IMR-90 (cell line): ENCODE data around the gene ZGLP1. TPM values are rescaled to one million over a fixed set of nuclear protein-coding genes. Genes with fewer than 3 reads are reported as not detected.

Experiments used
- ATAC-seq: fragments of 200-7000 bp; cut with Tn5 transposase; 2 replicates; pipeline ENCODE4 v1.9.1; 2020; ENCODE audit warnings: low read depth, mild to moderate bottlenecking, moderate library complexity
- BruUV-seq: library from RNA; stranded (reverse); fragments of 400-500 nt; replicated peaks from 2 replicates; lab custom pipeline; 2021; lab: Mats Ljungman, UMichigan
- CTCF ChIA-PET: fragments of 300-600 bp; formaldehyde crosslinking; extraction: SDS; loops from one replicate; lab custom pipeline; 2021; ENCODE audit warnings: antibody characterized with exemption; lab: Yijun Ruan, JAX
- POLR2A ChIA-PET: fragments of 300-600 bp; sonication (Branson Sonifier 250); formaldehyde crosslinking; loops from one replicate; lab custom pipeline; 2022; ENCODE audit warnings: antibody characterized with exemption; ENCODE audit not compliant: unreplicated experiment; lab: Charles Lee
- DNase-seq: peaks from one replicate; pipeline ENCODE4 v3.0.0; 2013
- H2AFZ ChIP-seq: replicated peaks from 2 replicates; pipeline ENCODE3; 2013; ENCODE audit warnings: low read length, mild to moderate bottlenecking; ENCODE audit not compliant: poor library complexity
- H2AK5ac ChIP-seq: 2 replicates; pipeline ENCODE4 v1.6.1; 2013; ENCODE audit warnings: low read depth, low read length, inconsistent platforms
- H2AK9ac ChIP-seq: replicated peaks from 2 replicates; pipeline ENCODE3; 2013; ENCODE audit warnings: mild to moderate bottlenecking, low read depth, low read length, moderate library complexity; ENCODE audit not compliant: poor library complexity
- H2BK120ac ChIP-seq: 2 replicates; pipeline ENCODE4 v1.6.1; 2013; ENCODE audit warnings: low read depth, low read length, inconsistent platforms
- H2BK15ac ChIP-seq: 3 replicates; pipeline ENCODE4 v1.6.1; 2013; ENCODE audit warnings: low read depth, low read length, inconsistent platforms
- H2BK20ac ChIP-seq: 2 replicates; pipeline ENCODE4 v1.6.1; 2013; ENCODE audit warnings: low read depth, mild to moderate bottlenecking, inconsistent platforms, low read length, moderate library complexity
- H2BK5ac ChIP-seq: 2 replicates; pipeline ENCODE4 v1.6.1; 2013; ENCODE audit warnings: mild to moderate bottlenecking, low read depth, low read length, inconsistent platforms; ENCODE audit not compliant: poor library complexity, severe bottlenecking
- H3K14ac ChIP-seq: replicated peaks from 2 replicates; pipeline ENCODE4 v1.6.1; 2013; ENCODE audit warnings: low read depth, low read length, inconsistent platforms
- H3K18ac ChIP-seq: 2 replicates; pipeline ENCODE4 v1.6.1; 2013; ENCODE audit warnings: low read depth, low read length, control low read depth
- H3K23ac ChIP-seq: 2 replicates; pipeline ENCODE4 v1.6.1; 2013; ENCODE audit warnings: low read depth, low read length, inconsistent platforms
- H3K27ac ChIP-seq: 2 replicates; pipeline ENCODE4 v1.5.1; 2013; ENCODE audit warnings: mild to moderate bottlenecking, control low read depth, low read length; ENCODE audit not compliant: insufficient read depth
- H3K27me3 ChIP-seq: 2 replicates; pipeline ENCODE4 v1.6.1; 2013; ENCODE audit warnings: low read length; ENCODE audit not compliant: control insufficient read depth, insufficient read depth
- H3K36me3 ChIP-seq: 2 replicates; pipeline ENCODE4 v1.6.1; 2013; ENCODE audit warnings: low read length, mixed read lengths; ENCODE audit not compliant: control insufficient read depth, insufficient read depth
- H3K4ac ChIP-seq: 2 replicates; pipeline ENCODE4 v1.6.1; 2013; ENCODE audit warnings: low read depth, low read length, inconsistent platforms
- H3K4me1 ChIP-seq: 2 replicates; pipeline ENCODE4 v1.6.1; 2013; ENCODE audit warnings: low read length, mixed read lengths; ENCODE audit not compliant: control insufficient read depth, insufficient read depth
- H3K4me2 ChIP-seq: 2 replicates; pipeline ENCODE4 v1.6.1; 2013; ENCODE audit warnings: low read depth, mild to moderate bottlenecking, control low read depth, low read length, moderate library complexity
- H3K4me3 ChIP-seq: 2 replicates; pipeline ENCODE4 v1.5.1; 2013; ENCODE audit warnings: low read depth, mild to moderate bottlenecking, control low read depth, low read length, moderate library complexity; ENCODE audit not compliant: insufficient read depth
- H3K56ac ChIP-seq: 2 replicates; pipeline ENCODE4 v1.6.1; 2013; ENCODE audit warnings: low read length, inconsistent platforms; ENCODE audit not compliant: insufficient read depth; ENCODE audit errors: extremely low read depth
- H3K79me1 ChIP-seq, 2 experiments: 2 replicates each; pipeline ENCODE4 v1.6.1; 2013; ENCODE audit warnings: low read length in 2 of 2, inconsistent platforms in 1 of 2, low read depth in 1 of 2
- H3K9ac ChIP-seq: 2 replicates; pipeline ENCODE4 v1.6.1; 2013; ENCODE audit warnings: low read depth, low read length, control low read depth
- H3K9me1 ChIP-seq: 2 replicates; pipeline ENCODE4 v1.6.1; 2013; ENCODE audit warnings: low read length, inconsistent platforms; ENCODE audit not compliant: insufficient read depth
- H3K9me3 ChIP-seq: 2 replicates; pipeline ENCODE4 v1.6.1; 2013; ENCODE audit warnings: low read length; ENCODE audit not compliant: control insufficient read depth, insufficient read depth
- H4K20me1 ChIP-seq: 2 replicates; pipeline ENCODE4 v1.6.1; 2013; ENCODE audit warnings: low read length, inconsistent platforms; ENCODE audit not compliant: insufficient read depth
- H4K5ac ChIP-seq: 2 replicates; pipeline ENCODE4 v1.6.1; 2013; ENCODE audit warnings: mild to moderate bottlenecking, low read depth, low read length, control low read depth
- H4K8ac ChIP-seq, 2 experiments: 2 replicates each; pipeline ENCODE4 v1.6.1; 2013; ENCODE audit warnings: low read depth in 2 of 2, low read length in 2 of 2, control low read depth in 1 of 2, inconsistent platforms in 1 of 2
- H4K91ac ChIP-seq: 2 replicates; pipeline ENCODE4 v1.6.1; 2013; ENCODE audit warnings: low read depth, low read length, inconsistent platforms; ENCODE audit not compliant: insufficient read depth
- FOS ChIP-seq: fragments of 150-350 bp; IDR thresholded peaks from 2 replicates; pipeline ENCODE4 v1.6.1; 2016; ENCODE audit warnings: low read depth, low read length
- MAZ ChIP-seq: IDR thresholded peaks from 2 replicates; pipeline ENCODE4 v1.6.1; 2012; ENCODE audit warnings: low read depth, mild to moderate bottlenecking, low read length, improper control_type of control experiment, moderate library complexity, borderline replicate concordance
- NFE2L2 ChIP-seq: fragments of 150-350 bp; IDR thresholded peaks from 2 replicates; pipeline ENCODE4 v1.6.1; 2016; ENCODE audit warnings: low read depth, mild to moderate bottlenecking, low read length
- POLR2A ChIP-seq: IDR thresholded peaks from 2 replicates; pipeline ENCODE4 v1.6.1; 2012; ENCODE audit warnings: mild to moderate bottlenecking, low read depth, low read length
- RCOR1 ChIP-seq: IDR thresholded peaks from 2 replicates; pipeline ENCODE4 v1.6.1; 2012; ENCODE audit warnings: mild to moderate bottlenecking, low read length, improper control_type of control experiment; ENCODE audit not compliant: insufficient replicate concordance
- RFX5 ChIP-seq: IDR thresholded peaks from 2 replicates; pipeline ENCODE4 v1.8.0; 2012; ENCODE audit warnings: low read depth, mild to moderate bottlenecking, low read length, moderate library complexity
- SMC3 ChIP-seq: fragments of 150-350 bp; IDR thresholded peaks from 2 replicates; pipeline ENCODE4 v1.6.1; 2016; ENCODE audit warnings: low read depth, mild to moderate bottlenecking, antibody characterized with exemption, low read length, moderate library complexity
- USF2 ChIP-seq: fragments of 150-350 bp; IDR thresholded peaks from 2 replicates; pipeline ENCODE4 v1.6.1; 2017; ENCODE audit warnings: mild to moderate bottlenecking, antibody characterized with exemption, low read length, low read depth
- WGBS, 2 experiments: methylation state at CpG; one replicate each; pipeline versions ENCODE4 v1.1.5 to v1.1.7; 2013; ENCODE audit warnings: missing lambda C conversion rate in 2 of 2; ENCODE audit not compliant: insufficient read length in 1 of 2; ENCODE audit errors: extremely low coverage in 2 of 2; 5-methylcytosine and 5-hydroxymethylcytosine counted together
- dilution Hi-C: fragments of 300-500 bp; cut with HindIII; formaldehyde crosslinking; loops from one replicate; pipeline ENCODE4 v1.14.3; 2018; ENCODE audit warnings: low sequenced_read_pairs; ENCODE audit not compliant: unreplicated experiment
- in situ Hi-C: fragments of 300-500 bp; cut with MboI; formaldehyde crosslinking; loops from 3 replicates; pipeline ENCODE4 v1.14.3; 2019; ENCODE audit warnings: low sequenced_read_pairs, inconsistent platforms, mixed read lengths
- intact Hi-C: fragments of 100-400 bp; cut with micrococcal nuclease; formaldehyde crosslinking; loops from 2 replicates; pipeline ENCODE4 v1.10.0; 2022
- polyA plus RNA-seq, 3 experiments: library from polyadenylated mRNA; depleted of rRNA; stranded (reverse); fragments of >200 nt; gene quantifications; 2 replicates each; pipeline ENCODE4 v1.2.3, GENCODE V29; 2012; ENCODE audit warnings: low replicate concordance in 1 of 3
- total RNA-seq: library from RNA; depleted of rRNA; stranded (reverse); fragments of >200 nt; gene quantifications from 2 replicates; pipeline ENCODE4 v1.2.3, GENCODE V29; 2012

ZGLP1 gene
- total and polyA plus RNA-seq, 2 of the 4 experiments (the other 2 are of a cell fraction): 0.54 to 3.1 TPM

- H4K91ac ChIP-seq: no peak overlapping the region
- H3K36me3 ChIP-seq: no peaks in the 10 kb centered on the region
- intact Hi-C loops: no loop called here
- no peak overlapping the region for H2AFZ ChIP-seq
- H2BK15ac ChIP-seq: no peak overlapping the region
- H4K20me1 ChIP-seq: no peaks in the 10 kb centered on the region
- H3K9me1 ChIP-seq: no peaks in the 10 kb centered on the region
- peaks cover 2% of the 10 kb centered on the region; the same call in 1 of the 2 replicates for H3K4me1 ChIP-seq
- no CpG with 5 or more reads among the region's 2 CpGs for WGBS, 2 experiments
- no peak overlapping the region for H3K23ac ChIP-seq
- no peak overlapping the region for H3K56ac ChIP-seq
- no peak overlapping the region for H2AK5ac ChIP-seq
- no peak overlapping the region for H4K5ac ChIP-seq
- no peak for ATAC-seq
- TF ChIP-seq USF2 (no peak), POLR2A (no peak), RFX5 (no peak), SMC3 (no peak), RCOR1 (no peak), NFE2L2 (no peak), FOS (no peak), MAZ (no peak)
- H2BK120ac ChIP-seq: no peak overlapping the region
- POLR2A ChIA-PET: no interaction called here
- H3K9ac ChIP-seq: no peak overlapping the region
- in situ Hi-C loops: no loop called here
- H3K4me3 ChIP-seq: no peak overlapping the region
- dilution Hi-C loops: no loop called here
- no peaks in the 10 kb centered on the region for H3K79me1 ChIP-seq
- no peak overlapping the region for H3K27ac ChIP-seq
- H3K27me3 ChIP-seq: no peaks in the 10 kb centered on the region
- no peak overlapping the region for H4K8ac ChIP-seq
- H3K4me2 ChIP-seq: no peak overlapping the region
- H3K18ac ChIP-seq: no peak overlapping the region
- no peak overlapping the region for H3K14ac ChIP-seq
- H2AK9ac ChIP-seq: no peak overlapping the region
- no peak overlapping the region for H3K4ac ChIP-seq
- CTCF ChIA-PET: no interaction called here
- no TSS peak for BruUV-seq
- no peak overlapping the region for H2BK5ac ChIP-seq
- DNase-seq: no peak
- H3K9me3 ChIP-seq: no peaks in the 10 kb centered on the region
- H2BK20ac ChIP-seq: no peak overlapping the region
Observed at GRCh38 chr19:10343495-10343894, 33.9 kb upstream of the ZGLP1 start.
